ENCODE results near the gene PTGER3. TPM values are rescaled to one million over a fixed set of nuclear protein-coding genes. Genes with fewer than 3 reads are reported as not detected.

The PTGER3 gene
- total and polyA plus RNA-seq, 9 donors, result 0.86 to 8.9 (median 3.5) TPM

- intact Hi-C loops (cut with DNase I), result no loop called here
- Histone ChIP-seq H3K27me3 (no peaks in the 10 kb centered on the region), H3K4me1 (ENCODE audit: insufficient read depth) (no peaks in the 10 kb centered on the region), H3K4me3 (no peak overlapping the region), H3K27ac (no peak overlapping the region), H3K36me3 (no peaks in the 10 kb centered on the region), H3K9me3 (no peaks in the 10 kb centered on the region)
- no peak for DNase-seq
- WGBS, 3 donors, result 81 to 84% (median 81%) methylated on average over 1 of the region's 1 CpG
- TF ChIP-seq, protein P1, sequence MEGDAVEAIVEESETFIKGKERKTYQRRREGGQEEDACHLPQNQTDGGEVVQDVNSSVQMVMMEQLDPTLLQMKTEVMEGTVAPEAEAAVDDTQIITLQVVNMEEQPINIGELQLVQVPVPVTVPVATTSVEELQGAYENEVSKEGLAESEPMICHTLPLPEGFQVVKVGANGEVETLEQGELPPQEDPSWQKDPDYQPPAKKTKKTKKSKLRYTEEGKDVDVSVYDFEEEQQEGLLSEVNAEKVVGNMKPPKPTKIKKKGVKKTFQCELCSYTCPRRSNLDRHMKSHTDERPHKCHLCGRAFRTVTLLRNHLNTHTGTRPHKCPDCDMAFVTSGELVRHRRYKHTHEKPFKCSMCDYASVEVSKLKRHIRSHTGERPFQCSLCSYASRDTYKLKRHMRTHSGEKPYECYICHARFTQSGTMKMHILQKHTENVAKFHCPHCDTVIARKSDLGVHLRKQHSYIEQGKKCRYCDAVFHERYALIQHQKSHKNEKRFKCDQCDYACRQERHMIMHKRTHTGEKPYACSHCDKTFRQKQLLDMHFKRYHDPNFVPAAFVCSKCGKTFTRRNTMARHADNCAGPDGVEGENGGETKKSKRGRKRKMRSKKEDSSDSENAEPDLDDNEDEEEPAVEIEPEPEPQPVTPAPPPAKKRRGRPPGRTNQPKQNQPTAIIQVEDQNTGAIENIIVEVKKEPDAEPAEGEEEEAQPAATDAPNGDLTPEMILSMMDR (IDR thresholded peaks at IDR 0.05), result no peak
- no peak for TF ChIP-seq EP300 (IDR thresholded peaks at IDR 0.05)
Measured at GRCh38 chr1:71030026-71030425, 17.6 kb downstream of the PTGER3 start.

DNA sequence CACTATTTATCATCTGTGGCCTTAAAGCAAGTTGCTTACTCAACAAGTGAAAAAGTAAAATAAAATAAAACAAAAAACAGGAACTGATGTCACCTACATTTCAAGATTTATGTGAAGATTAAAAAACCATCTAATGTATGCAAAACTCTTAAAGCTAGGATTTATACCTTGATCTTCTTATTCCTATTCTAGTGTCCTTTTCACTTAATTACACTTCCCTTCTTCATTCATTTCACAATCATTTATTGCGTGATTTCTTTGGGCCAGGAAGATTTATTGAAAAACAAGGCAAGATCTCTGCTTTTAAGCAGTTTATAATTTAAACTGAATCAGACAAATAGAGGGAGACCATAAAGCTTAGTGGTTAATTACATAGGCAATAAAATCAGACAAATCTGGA is 18.6 kb downstream of the PTGER3 start:
- no peak overlapping the region for H3K27ac ChIP-seq
- no peaks in the 10 kb centered on the region for H3K27me3 ChIP-seq
- intact Hi-C loops (cut with DNase I), result no loop called here
- DNase-seq, result no peak
- H3K4me3 ChIP-seq, result no peak overlapping the region
- no peaks in the 10 kb centered on the region for H3K4me1 ChIP-seq (ENCODE audit: insufficient read depth)
- WGBS, 3 donors, result 81 to 94% (median 93%) methylated on average over 1 of the region's 1 CpG
- H3K36me3 ChIP-seq, result no peaks in the 10 kb centered on the region
- no peak for TF ChIP-seq EP300 (IDR thresholded peaks at IDR 0.05)
- no peak for TF ChIP-seq POLR2A (IDR thresholded peaks at IDR 0.05)
- TF ChIP-seq, protein P1 (IDR thresholded peaks at IDR 0.05), result no peak
- H3K9me3 ChIP-seq, result no peaks in the 10 kb centered on the region

DNA sequence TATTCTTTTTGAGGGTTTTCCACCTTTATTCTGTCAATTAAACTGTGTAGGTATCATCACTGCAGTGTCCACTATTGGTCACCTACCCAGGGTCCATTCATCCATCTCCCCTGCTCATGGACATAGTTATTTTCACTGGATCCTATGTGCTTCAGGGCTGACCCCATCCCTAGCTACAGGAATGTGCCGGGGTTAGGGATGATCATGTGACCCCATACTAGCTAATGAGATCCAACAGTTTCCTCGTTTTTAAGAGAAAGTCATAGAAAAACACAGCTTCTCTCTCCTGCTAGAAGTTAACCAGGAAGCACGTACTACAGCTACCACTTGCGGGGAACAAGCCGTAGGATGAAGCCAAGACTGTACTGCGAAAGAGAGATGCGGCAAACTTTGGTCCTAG is 19.6 kb downstream of the PTGER3 start:
- no peak for DNase-seq
- Histone ChIP-seq H3K4me1 (ENCODE audit: insufficient read depth) (no peaks in the 10 kb centered on the region), H3K36me3 (no peaks in the 10 kb centered on the region), H3K27ac (no peak overlapping the region), H3K9me3 (no peaks in the 10 kb centered on the region), H3K27me3 (no peaks in the 10 kb centered on the region), H3K4me3 (no peak overlapping the region)
- 86 to 89% (median 88%) methylated on average over 7 of the region's 7 CpGs for WGBS, 3 donors
- intact Hi-C loops (cut with DNase I), result no loop called here
- TF ChIP-seq EP300 (IDR thresholded peaks at IDR 0.05) (no peak), POLR2A (IDR thresholded peaks at IDR 0.05) (no peak)
- TF ChIP-seq, protein P1 (IDR thresholded peaks at IDR 0.05), result no peak

DNA sequence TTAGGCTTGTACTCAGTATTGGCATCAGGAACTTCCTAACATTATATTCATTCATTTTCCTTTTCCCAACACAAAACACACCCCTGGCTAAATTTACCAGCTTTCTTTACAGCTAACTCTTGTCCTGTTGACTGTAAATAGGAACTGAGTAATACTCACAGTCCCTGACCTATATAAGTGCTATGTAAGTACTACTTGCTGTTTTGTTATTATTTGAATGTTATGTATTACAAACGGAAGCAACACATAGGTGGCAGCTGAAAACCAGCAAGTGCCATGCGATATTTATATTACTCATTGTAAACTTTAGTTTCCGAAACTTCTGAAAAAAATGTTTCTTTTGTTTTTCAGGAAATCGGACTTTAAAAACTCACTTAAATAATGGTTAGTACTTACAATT is 21.5 kb downstream of the PTGER3 start:
- H3K27me3 ChIP-seq, result no peaks in the 10 kb centered on the region
- H3K27ac ChIP-seq, result no peak overlapping the region
- DNase-seq, result no peak
- H3K4me3 ChIP-seq, result no peak overlapping the region
- H3K4me1 ChIP-seq (ENCODE audit: insufficient read depth), result no peaks in the 10 kb centered on the region
- intact Hi-C loops (cut with DNase I), result no loop called here
- WGBS, 3 donors, result 80 to 86% (median 85%) methylated on average over 4 of the region's 4 CpGs
- H3K36me3 ChIP-seq, result no peaks in the 10 kb centered on the region
- TF ChIP-seq POLR2A (IDR thresholded peaks at IDR 0.05), result no peak
- TF ChIP-seq, protein P1 (IDR thresholded peaks at IDR 0.05), result no peak
- no peak for TF ChIP-seq EP300 (IDR thresholded peaks at IDR 0.05)
- H3K9me3 ChIP-seq, result no peaks in the 10 kb centered on the region

GRCh38 chr1:71023515-71023914 is 24.1 kb downstream of the PTGER3 start:
- DNase-seq, result no peak
- intact Hi-C loops (cut with DNase I), result no loop called here
- TF ChIP-seq POLR2A (IDR thresholded peaks at IDR 0.05) (no peak), EP300 (IDR thresholded peaks at IDR 0.05) (no peak)
- no peak overlapping the region for H3K4me3 ChIP-seq
- H3K4me1 ChIP-seq (ENCODE audit: insufficient read depth), result no peaks in the 10 kb centered on the region
- no peaks in the 10 kb centered on the region for H3K9me3 ChIP-seq
- H3K27ac ChIP-seq, result no peak overlapping the region
- H3K36me3 ChIP-seq, result no peaks in the 10 kb centered on the region
- no peaks in the 10 kb centered on the region for H3K27me3 ChIP-seq
- 61 to 88% (median 72%) methylated on average over 4 of the region's 4 CpGs for WGBS, 3 donors

Data from ovary (tissue), 9 donors.